HG02852 (cell line): Measurements from ENCODE around the gene TBC1D2B.
"Not testable (repeated sequence)": the region's sequence is repeated elsewhere in the genome, so short reads cannot be mapped to it uniquely, and the experiment has no call there.

Experiments used
- ATAC-seq: cut with Tn5 transposase; IDR thresholded peaks from one replicate; pipeline ENCODE4 v1.9.1; 2021; ENCODE audit warnings: mild to moderate bottlenecking, moderate library complexity; ENCODE audit not compliant: unreplicated experiment

The TBC1D2B gene

DNA sequence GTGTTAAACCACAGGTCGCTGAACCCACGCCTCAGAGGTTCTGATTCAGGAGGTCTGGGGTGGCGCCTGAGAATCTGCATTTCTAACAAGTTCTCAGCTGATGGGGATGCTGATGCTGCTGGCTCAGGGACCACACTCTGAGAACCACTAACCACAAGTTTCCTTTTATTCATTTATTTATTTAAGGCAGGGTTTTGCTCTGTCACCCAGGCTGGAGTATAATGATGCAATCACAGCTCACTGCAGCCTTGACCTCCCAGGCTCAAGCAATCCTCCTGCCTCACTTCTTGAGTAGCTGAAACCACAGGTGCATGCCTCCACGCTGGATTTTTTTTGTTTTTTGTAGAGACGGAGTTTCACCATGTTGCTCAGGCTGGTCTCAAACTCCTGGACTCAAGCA lies 123.6 kb downstream of the TBC1D2B start:
- not testable (repeated sequence) for ATAC-seq

DNA sequence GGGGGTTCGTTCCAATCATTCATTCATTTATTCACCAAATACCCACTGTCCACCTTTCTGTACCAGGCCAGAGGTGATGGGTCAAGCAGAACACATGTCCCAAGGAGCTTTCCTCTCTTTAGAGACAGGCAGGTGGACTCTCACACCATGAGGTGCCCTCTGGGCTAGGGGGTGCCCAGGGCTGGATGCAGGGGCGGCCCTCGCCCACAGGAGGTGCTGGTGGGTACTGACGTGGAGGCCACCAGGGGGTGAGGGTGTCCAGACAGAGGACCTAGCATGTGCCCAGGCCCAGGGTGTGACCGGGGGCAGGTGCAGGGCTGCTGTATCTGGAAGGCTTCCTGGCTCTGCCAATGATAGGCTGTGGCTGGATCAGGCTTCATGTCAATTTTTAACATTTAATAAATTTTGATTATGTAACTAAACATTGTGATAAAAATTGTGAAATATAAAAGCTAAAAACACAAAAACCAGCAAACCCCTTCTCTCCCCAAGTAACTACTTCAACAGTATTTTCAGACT lies 124.5 kb downstream of the TBC1D2B start:
- not testable (repeated sequence) for ATAC-seq

DNA sequence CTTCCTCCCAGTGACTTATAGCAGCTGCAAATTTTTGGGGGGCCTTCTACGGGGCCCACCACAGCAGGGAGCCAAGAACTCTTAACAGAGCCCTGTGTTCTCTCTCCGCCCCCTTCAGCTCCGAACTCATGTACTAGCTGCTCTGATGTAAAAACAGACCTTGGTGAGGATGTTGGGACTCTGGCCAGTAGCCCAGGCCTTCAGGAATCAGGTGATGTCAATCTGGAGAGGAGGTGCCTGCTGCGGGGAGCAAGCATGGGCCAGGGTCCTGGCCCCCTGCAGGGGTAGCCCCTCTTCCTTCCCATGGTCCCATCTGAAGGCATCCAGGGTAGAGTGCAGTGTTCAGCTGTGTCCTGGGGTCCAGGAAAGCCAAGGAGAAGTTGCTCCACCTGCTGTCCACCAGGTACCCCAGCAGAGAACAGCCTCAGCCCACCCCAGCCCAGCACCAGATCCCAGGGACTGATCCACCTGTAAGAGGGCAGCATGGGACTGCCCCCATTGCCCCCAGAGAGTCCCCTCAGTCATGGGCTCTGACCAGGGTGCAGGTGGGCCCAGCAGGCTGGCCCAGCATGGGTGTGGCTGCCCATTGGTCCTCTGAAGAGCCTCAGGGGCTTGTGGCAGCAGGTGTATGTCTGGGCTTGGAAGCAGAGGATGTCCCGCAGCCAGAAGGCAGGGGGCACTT lies 126.3 kb downstream of the TBC1D2B start:
- not testable (repeated sequence) for ATAC-seq

DNA sequence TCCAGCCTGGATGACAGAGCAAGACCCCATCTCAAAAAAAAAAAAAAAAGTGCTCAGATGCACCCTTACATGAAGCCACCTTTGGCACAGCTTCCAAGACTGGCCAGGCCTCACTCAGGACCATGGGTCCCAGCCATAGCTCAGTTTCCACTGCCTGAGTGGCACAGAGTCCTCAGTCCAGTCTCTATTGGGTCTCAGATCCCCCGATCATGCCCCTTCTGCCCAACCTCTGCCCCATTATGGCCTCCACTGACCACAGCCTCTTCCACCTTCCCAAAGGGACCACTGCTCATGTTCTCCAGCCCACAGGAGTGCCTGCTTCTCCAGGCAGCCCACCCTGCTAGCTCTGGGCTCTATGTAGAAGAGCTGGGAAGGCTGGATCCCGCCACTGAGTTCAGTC lies 127.0 kb downstream of the TBC1D2B start:
- not testable (repeated sequence) for ATAC-seq

DNA sequence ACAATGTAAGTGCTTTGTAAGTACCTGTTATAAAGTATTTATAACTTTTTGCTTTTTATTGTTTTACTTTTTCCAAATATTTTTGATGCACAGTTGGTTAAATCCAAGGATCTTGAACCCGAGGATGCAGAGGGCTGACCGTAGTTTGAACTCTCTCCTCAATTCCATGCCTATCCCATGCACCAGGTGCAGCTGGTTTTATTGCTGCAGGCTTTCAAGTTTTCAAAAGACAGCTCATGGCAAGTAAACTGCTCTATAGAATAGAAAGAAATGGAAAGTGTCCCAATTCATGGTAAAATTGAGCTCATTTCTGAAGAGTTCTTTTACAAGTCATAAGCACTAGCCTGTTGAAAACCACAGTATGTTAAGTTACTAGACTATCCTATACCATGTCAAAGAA lies 131.9 kb downstream of the TBC1D2B start:
- ATAC-seq: no peak
